ENCODE measurements around the gene GPR152.

GRCh38 chr11:67465189-67465510 lies 12.6 kb upstream of the GPR152 start:
- TF ChIP-seq CTCF (IDR thresholded peaks at IDR 0.05; ENCODE audit: insufficient read depth, low read length), result no peak
- no peak for TF ChIP-seq POLR2AphosphoS5 (IDR thresholded peaks at IDR 0.05; ENCODE audit: low read depth)
